ENCODE data around the gene MEPE. TPM values are rescaled to one million over a fixed set of nuclear protein-coding genes. Genes with fewer than 3 reads are reported as not detected.

The MEPE gene
- polyA plus RNA-seq, 1 donor (not counting 4 experiments of a cell fraction or from before 2014, with no cell fraction given): not detected

GRCh38 chr4:87857789-87858188 is 25.0 kb downstream of the MEPE start:
- no peak for TF ChIP-seq EZH2 (IDR thresholded peaks at IDR 0.05; ENCODE audit: low read length)
- no peak for TF ChIP-seq CTCF (optimal IDR thresholded peaks at IDR 0.05 in 1 of 3, IDR thresholded peaks at IDR 0.05 in 1 of 3, conservative IDR thresholded peaks at IDR 0.05 in 1 of 3; ENCODE audit: extremely low read depth in 1 of 3, insufficient read depth in 2 of 3, low read length in 3 of 3)
- H2AFZ ChIP-seq (ENCODE audit: control insufficient read depth, low read length): no peak overlapping the region
- DNase-seq (ENCODE audit: low read depth, low spot score) (no peak), FAIRE-seq (no peak)
- H3K79me2 ChIP-seq (ENCODE audit: control insufficient read depth, insufficient read depth, low read length): no peaks in the 10 kb centered on the region
- no peaks in the 10 kb centered on the region for H3K9me3 ChIP-seq (ENCODE audit: control insufficient read depth, low read depth, low read length)
- no peaks in the 10 kb centered on the region for H4K20me1 ChIP-seq (ENCODE audit: control insufficient read depth, extremely low read depth, insufficient read depth, low read length)
- no peak overlapping the region for H3K27ac ChIP-seq (ENCODE audit: control insufficient read depth, insufficient read depth, low read length)
- no peak overlapping the region for H3K9ac ChIP-seq (ENCODE audit: control insufficient read depth, extremely low read depth, insufficient read depth, low read length)
- H3K4me3 ChIP-seq (ENCODE audit: control insufficient read depth in 2 of 3, extremely low read depth in 1 of 3, insufficient read depth in 2 of 3, low read depth in 1 of 3, low read length in 3 of 3): no peak overlapping the region
- dilution Hi-C loops (cut with MboI; ENCODE audit: extremely low pct_ligation_motif_present, low sequenced_read_pairs): loop anchor here (25.0 kb wide), 2 partner anchors 105 to 355 kb away; no protein-coding TSS in a partner anchor
- no peaks in the 10 kb centered on the region for H3K36me3 ChIP-seq (ENCODE audit: control insufficient read depth in 2 of 2, extremely low read depth in 1 of 2, insufficient read depth in 2 of 2, low read length in 2 of 2)
- no peaks in the 10 kb centered on the region for H3K9me1 ChIP-seq (ENCODE audit: control insufficient read depth, extremely low read depth, insufficient read depth, low read length)
- H3K4me2 ChIP-seq (ENCODE audit: control insufficient read depth, extremely low read depth, insufficient read depth, low read depth, low read length): no peak overlapping the region
- H3K4me1 ChIP-seq (ENCODE audit: control insufficient read depth, extremely low read depth, insufficient read depth, low read length): no peaks in the 10 kb centered on the region
- H3K27me3 ChIP-seq (ENCODE audit: control insufficient read depth, extremely low read depth, insufficient read depth, low read length): no peaks in the 10 kb centered on the region

- H2AFZ ChIP-seq (ENCODE audit: control insufficient read depth, low read length): no peak overlapping the region
- H4K20me1 ChIP-seq (ENCODE audit: control insufficient read depth, extremely low read depth, insufficient read depth, low read length): no peaks in the 10 kb centered on the region
- H3K4me3 ChIP-seq (ENCODE audit: control insufficient read depth in 2 of 3, extremely low read depth in 1 of 3, insufficient read depth in 2 of 3, low read depth in 1 of 3, low read length in 3 of 3): no peak overlapping the region
- no peaks in the 10 kb centered on the region for H3K36me3 ChIP-seq (ENCODE audit: control insufficient read depth in 2 of 2, extremely low read depth in 1 of 2, insufficient read depth in 2 of 2, low read length in 2 of 2)
- H3K9me3 ChIP-seq (ENCODE audit: control insufficient read depth, low read depth, low read length): no peaks in the 10 kb centered on the region
- dilution Hi-C loops (cut with MboI; ENCODE audit: extremely low pct_ligation_motif_present, low sequenced_read_pairs): loop anchor here (25.0 kb wide), 2 partner anchors 100 to 350 kb away; no protein-coding TSS in a partner anchor
- no peak overlapping the region for H3K9ac ChIP-seq (ENCODE audit: control insufficient read depth, extremely low read depth, insufficient read depth, low read length)
- no peaks in the 10 kb centered on the region for H3K79me2 ChIP-seq (ENCODE audit: control insufficient read depth, insufficient read depth, low read length)
- no peak for DNase-seq (ENCODE audit: low read depth, low spot score)
- no peak for TF ChIP-seq EZH2 (IDR thresholded peaks at IDR 0.05; ENCODE audit: low read length)
- no peak for TF ChIP-seq CTCF (optimal IDR thresholded peaks at IDR 0.05 in 1 of 3, IDR thresholded peaks at IDR 0.05 in 1 of 3, conservative IDR thresholded peaks at IDR 0.05 in 1 of 3; ENCODE audit: extremely low read depth in 1 of 3, insufficient read depth in 2 of 3, low read length in 3 of 3)
- H3K27ac ChIP-seq (ENCODE audit: control insufficient read depth, insufficient read depth, low read length): no peak overlapping the region
- no peaks in the 10 kb centered on the region for H3K27me3 ChIP-seq (ENCODE audit: control insufficient read depth, extremely low read depth, insufficient read depth, low read length)
- H3K9me1 ChIP-seq (ENCODE audit: control insufficient read depth, extremely low read depth, insufficient read depth, low read length): no peaks in the 10 kb centered on the region
- no peak for FAIRE-seq
- no peaks in the 10 kb centered on the region for H3K4me1 ChIP-seq (ENCODE audit: control insufficient read depth, extremely low read depth, insufficient read depth, low read length)
- no peak overlapping the region for H3K4me2 ChIP-seq (ENCODE audit: control insufficient read depth, extremely low read depth, insufficient read depth, low read depth, low read length)
Observed at GRCh38 chr4:87862236-87862635, 29.5 kb downstream of the MEPE start.
